Astrocyte (in vitro differentiated cells and primary cell): ENCODE data around the gene MS4A4E.
"Not testable (repeated sequence)": the region's sequence is repeated elsewhere in the genome, so short reads cannot be mapped to it uniquely, and the experiment has no call there.

Experiments used
- CTCF ChIP-seq: IDR thresholded peaks from 2 replicates; pipeline ENCODE4 v1.5.1; 2011; ENCODE audit warnings: low read depth, mild to moderate bottlenecking, inconsistent platforms, low read length, moderate library complexity; ENCODE audit not compliant: insufficient read depth
- EZH2 ChIP-seq: IDR thresholded peaks from 2 replicates; pipeline ENCODE4 v1.6.1; 2012; ENCODE audit warnings: mild to moderate bottlenecking, low read length, inconsistent platforms; ENCODE audit not compliant: insufficient read depth

GRCh38 chr11:60192564-60192963 lies 50.4 kb downstream of the MS4A4E start:
- TF ChIP-seq CTCF, EZH2: not testable (repeated sequence)
